Fibroblast of lung (primary cell): Measurements from ENCODE around the gene STRN3.

Experiments
- CTCF ChIP-seq, 2 donors: IDR thresholded peaks in 1 of 2; conservative IDR thresholded peaks in 1 of 2; 1 replicate in 1 of 2; 2 replicates in 1 of 2; pipeline ENCODE4 v1.5.1; 2011 to 2012; ENCODE audit warnings: low read length in 2 of 2, control low read depth in 1 of 2, inconsistent platforms in 1 of 2, low read depth in 1 of 2, mild to moderate bottlenecking in 1 of 2
- EZH2 ChIP-seq: IDR thresholded peaks from 2 replicates; pipeline ENCODE4 v1.5.1; 2012; ENCODE audit warnings: low read length, control low read depth, mild to moderate bottlenecking; ENCODE audit errors: missing control alignments

GRCh38 chr14:31010935-31011334 lies 15.2 kb downstream of the STRN3 start:
- TF ChIP-seq CTCF (conservative IDR thresholded peaks at IDR 0.05 in 1 of 2, IDR thresholded peaks at IDR 0.05 in 1 of 2; ENCODE audit: low read depth in 1 of 2, low read length in 2 of 2) (no peak), EZH2 (no peak)
